T-helper 22 cell (primary cell): ENCODE results near the gene DLGAP5.

Experiments used
- DNase-seq: peaks from one replicate; pipeline ENCODE4 v3.0.0-alpha.2; 2020; ENCODE audit warnings: low read depth

DLGAP5 gene

DNA sequence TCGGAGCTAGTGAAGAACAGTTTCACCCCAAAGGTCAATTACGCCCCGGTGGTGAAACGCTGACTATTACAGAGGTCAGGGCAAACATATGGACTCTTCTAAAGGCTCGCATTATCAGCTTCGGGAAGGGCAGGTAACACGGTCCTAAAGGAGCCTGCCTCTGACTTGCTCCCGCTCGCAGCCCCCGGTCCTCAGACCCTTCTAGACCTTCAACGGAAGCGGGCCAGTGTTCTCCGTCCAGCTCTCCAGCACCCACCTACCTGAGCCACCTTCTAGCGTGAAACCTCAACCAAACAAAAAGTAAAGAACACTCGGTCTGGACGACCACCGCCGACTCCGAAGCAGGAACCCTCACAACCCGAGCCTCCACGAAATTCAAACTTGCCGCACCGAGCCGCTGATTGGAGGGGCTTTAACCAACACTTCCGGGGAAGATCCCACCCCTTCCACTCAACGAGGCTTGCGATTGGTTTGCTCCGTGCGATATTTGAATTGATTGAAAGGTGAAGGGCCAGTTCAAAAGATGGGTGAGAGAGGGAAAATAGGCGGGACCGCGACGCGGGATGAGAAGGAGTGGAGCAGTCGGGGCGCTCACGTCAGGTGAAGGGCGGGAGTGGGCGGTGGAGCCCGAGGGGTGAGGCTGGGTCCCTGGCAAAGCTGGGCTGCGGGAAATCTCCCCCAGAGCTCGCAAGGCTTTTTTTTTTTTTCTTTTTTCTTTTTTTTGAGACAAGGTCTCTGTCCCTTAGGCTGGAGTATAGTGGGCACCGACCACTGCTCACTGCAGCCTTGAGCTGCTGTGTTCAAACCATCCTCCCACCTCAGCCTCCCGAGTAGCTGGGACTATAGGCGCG lies at the start of gene DLGAP5:
Gene DLGAP5, minus strand, starts transcription at position 383 of the 851 bp plus-strand sequence. CDS start 2,406 bp downstream, outside the sequence.
- DNase-seq = peak; percentile 86

- no peak for DNase-seq
Measured at GRCh38 chr14:55240526-55241178, 49.3 kb upstream of the DLGAP5 start.

- DNase-seq = no peak
Measured at GRCh38 chr14:55239320-55239719, 47.9 kb upstream of the DLGAP5 start.

GRCh38 chr14:55238019-55238680 lies 46.8 kb upstream of the DLGAP5 start:
- no peak for DNase-seq

DNA sequence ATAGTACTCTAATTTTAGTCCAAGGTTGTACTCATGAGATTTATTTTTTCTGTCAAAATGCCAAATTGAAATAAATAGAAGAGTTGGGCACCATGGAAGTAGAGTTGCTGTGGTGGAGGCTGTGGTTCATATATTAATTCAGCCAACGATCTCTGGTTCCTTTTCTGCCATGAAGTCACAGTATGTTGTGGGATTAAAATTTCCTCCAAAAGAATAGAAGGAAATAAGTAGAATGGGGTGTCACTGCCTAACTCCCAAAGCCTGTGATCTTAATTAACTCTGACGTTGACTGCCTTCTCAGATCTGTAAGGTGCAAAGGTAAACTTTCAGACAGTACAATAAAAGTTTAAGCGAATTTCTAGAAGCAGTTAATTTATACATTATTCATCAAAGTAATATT lies 42.2 kb upstream of the DLGAP5 start:
- DNase-seq = no peak

GRCh38 chr14:55228261-55228660 lies 36.9 kb upstream of the DLGAP5 start:
- DNase-seq = no peak

- DNase-seq = no peak
Measured at GRCh38 chr14:55223364-55223763, 32.0 kb upstream of the DLGAP5 start.

GRCh38 chr14:55221968-55222367 lies 30.6 kb upstream of the DLGAP5 start:
- no peak for DNase-seq

- DNase-seq = no peak
Measured at GRCh38 chr14:55221186-55221585, 29.8 kb upstream of the DLGAP5 start.

GRCh38 chr14:55220230-55220629 lies 28.8 kb upstream of the DLGAP5 start:
- no peak for DNase-seq

- no peak for DNase-seq
Measured at GRCh38 chr14:55212634-55213033, 21.2 kb upstream of the DLGAP5 start.

- no peak for DNase-seq
Measured at GRCh38 chr14:55207832-55208231, 16.4 kb upstream of the DLGAP5 start.

GRCh38 chr14:55206175-55206693 lies 14.8 kb upstream of the DLGAP5 start:
- DNase-seq = no peak

GRCh38 chr14:55201219-55202101 lies 10.1 kb upstream of the DLGAP5 start:
- no peak for DNase-seq

DNA sequence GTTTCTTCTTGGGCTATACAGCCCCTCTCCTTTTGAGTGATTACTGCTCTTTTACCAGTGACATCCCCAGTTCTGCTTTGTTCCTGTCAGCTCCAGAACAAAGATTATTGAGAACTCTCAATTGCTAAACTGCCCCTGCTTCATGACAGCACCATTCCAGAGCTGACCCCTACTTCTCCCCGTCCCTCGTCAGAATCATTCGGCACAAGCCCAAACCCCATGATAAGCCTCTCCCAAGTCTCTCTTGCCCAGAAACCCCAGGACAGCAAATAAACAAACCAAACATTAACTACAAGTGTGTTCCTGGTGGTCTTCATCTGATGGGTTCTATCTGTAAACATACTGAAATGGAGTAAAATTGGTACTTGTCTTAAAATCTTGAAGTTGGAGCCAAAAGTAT lies 9.3 kb upstream of the DLGAP5 start:
- no peak for DNase-seq

DNA sequence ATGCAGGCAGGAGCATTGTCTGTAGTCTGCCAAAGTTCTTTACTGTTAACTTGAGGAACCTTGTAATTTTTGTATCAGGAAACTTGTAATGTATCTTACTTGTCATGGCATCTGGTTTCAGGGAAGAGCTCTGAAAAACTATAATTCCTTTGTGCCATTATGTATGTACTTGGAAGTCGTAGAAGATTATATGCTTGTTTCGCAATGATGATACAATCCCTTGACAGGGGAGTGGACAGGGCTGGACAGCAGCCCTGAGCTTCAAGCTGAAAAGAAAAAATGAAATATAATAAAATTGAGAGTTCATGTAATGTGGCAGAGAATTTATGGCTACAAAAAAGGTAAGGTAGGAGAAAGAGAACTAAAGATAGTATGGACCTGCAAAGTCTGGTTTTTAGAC lies 7.4 kb upstream of the DLGAP5 start:
- DNase-seq = no peak

DNA sequence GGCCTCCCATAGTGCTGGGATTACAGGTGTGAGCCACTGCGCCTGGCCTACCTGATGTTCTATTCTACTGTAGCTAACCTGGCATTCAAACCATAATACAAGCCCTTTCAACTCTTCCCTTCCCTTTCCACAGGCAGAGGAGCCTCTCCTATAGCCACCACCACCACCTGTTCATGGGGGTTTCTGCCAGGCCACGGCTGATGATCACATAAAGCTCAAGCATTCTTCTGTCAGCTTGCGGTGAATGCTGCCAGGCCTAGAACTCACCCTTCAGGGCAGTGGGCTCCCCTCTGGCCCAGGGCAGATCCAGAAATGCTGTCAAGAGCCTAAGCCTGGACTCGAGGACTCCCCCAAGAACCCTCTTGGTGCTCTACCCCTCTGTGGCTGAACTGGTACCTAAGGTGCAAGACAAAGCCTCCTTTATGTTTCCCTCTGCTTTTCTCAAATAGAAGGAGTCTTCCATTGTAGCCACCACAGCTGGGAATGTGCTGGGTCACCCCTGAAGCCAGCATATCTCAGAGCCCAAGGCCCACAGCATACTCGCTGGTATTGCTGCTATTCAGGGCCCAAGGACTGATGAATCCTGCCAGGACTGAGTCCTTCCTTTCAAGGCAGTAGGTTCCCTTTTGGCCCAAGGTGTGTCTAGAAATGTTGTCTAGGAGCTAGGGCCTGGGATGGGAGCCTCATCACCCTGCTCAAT lies 3.4 kb upstream of the DLGAP5 start:
- no peak for DNase-seq

DNA sequence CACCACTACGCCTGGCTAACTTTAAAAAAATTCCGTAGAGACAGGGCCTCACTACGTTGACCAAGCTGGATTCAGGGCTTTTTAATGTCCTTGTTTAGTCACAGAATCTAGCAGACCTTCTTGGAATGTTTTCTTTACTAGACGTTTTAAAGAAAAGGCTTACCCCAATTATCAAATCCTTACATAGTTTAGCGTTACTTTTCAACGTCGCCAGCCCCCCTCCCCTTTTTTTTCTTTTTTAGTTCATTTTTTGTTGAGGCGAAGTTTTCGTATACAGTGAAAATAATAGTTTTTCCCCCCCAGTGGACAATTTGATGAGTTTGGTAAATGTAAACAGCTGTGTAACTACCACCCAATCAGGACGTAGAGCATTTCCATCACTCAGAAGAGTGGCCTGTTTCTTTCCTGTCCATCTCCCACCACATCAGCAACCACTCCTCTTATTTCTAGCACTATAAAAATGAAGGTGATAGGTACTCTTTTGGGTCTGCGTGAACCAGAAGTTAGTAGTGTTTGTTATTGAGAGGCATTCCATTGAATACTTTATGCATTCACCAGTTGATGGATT lies 753 bp upstream of the DLGAP5 start:
- DNase-seq = no peak

DNA sequence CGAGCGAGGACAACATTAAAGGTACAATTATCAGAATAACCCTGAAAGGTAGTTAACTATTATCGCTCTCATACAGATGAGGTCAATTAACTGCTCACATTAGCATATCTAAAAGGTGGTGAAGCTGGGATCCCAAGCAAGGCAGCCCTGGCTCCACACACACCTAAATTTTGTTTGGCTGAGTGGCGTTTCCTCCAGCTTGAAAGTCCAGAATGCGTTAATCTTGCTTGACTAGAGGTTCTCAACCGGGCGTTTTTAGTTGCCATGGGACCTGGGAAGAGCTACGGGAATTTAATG lies 531 bp downstream of the DLGAP5 start:
- no peak for DNase-seq

DNA sequence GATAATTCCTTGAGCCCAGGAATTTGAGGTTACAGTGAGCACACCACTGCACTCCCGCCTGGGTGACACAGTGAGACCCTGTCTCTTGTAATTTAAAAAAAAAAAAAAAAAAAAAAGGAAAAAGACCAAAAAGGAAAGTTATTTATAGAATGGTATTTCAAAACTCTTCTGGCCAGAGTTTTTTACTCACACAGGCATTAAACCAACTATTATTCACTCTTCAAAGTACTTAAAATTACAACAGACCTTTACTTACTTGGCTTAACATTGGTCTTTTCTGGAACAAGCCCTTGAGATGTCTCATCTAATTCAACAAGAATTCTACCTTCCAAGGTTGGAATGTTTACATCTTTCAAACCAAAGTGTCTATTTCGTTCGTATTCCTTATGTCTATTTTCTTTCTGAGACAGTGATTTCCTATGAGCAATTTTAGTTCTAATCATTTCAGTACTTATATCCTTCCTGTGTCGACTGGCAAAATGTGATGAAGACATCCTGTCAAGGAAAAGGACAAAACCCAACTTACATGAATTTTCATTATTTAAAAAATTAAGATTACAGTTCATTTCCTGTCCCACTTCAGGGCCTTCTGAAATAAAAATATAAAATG lies 2.6 kb downstream of the DLGAP5 start:
- DNase-seq = no peak

GRCh38 chr14:55180434-55180833 lies 11.0 kb downstream of the DLGAP5 start:
- DNase-seq = no peak
